Rectal smooth muscle tissue (tissue), 1 donor: Measurements from ENCODE around the gene PACRG.

ENCODE experiments used
- H3K27ac ChIP-seq: one replicate; pipeline ENCODE4 v1.7.0; 2013; ENCODE audit warnings: low read depth, low read length, inconsistent platforms
- H3K27me3 ChIP-seq: one replicate; pipeline ENCODE4 v1.7.0; 2013; ENCODE audit warnings: low read length; ENCODE audit not compliant: control insufficient read depth, insufficient read depth
- H3K36me3 ChIP-seq: one replicate; pipeline ENCODE4 v1.7.0; 2013; ENCODE audit warnings: low read length; ENCODE audit not compliant: control insufficient read depth, insufficient read depth
- H3K4me1 ChIP-seq: one replicate; pipeline ENCODE4 v1.7.0; 2013; ENCODE audit warnings: low read length; ENCODE audit not compliant: control insufficient read depth, insufficient read depth
- H3K4me3 ChIP-seq: one replicate; pipeline ENCODE4 v1.7.0; 2013; ENCODE audit warnings: low read length
- H3K9ac ChIP-seq: one replicate; pipeline ENCODE4 v1.7.0; 2013; ENCODE audit warnings: low read length

Gene PACRG

GRCh38 chr6:163085861-163086623, 358.3 kb downstream of the PACRG start:
- no peaks in the 10 kb centered on the region for H3K36me3 ChIP-seq
- H3K9ac ChIP-seq: no peak overlapping the region
- H3K4me1 ChIP-seq: no peaks in the 10 kb centered on the region
- no peaks in the 10 kb centered on the region for H3K27me3 ChIP-seq
- no peak overlapping the region for H3K4me3 ChIP-seq
- H3K27ac ChIP-seq: no peak overlapping the region

- H3K36me3 ChIP-seq: no peaks in the 10 kb centered on the region
- no peak overlapping the region for H3K4me3 ChIP-seq
- H3K9ac ChIP-seq: no peak overlapping the region
- H3K27me3 ChIP-seq: no peaks in the 10 kb centered on the region
- no peaks in the 10 kb centered on the region for H3K4me1 ChIP-seq
- no peak overlapping the region for H3K27ac ChIP-seq
Measured at GRCh38 chr6:163086624-163086920, 358.8 kb downstream of the PACRG start.

- Histone ChIP-seq H3K4me1 (no peaks in the 10 kb centered on the region), H3K36me3 (no peaks in the 10 kb centered on the region), H3K4me3 (no peak overlapping the region), H3K27ac (no peak overlapping the region), H3K9ac (no peak overlapping the region), H3K27me3 (no peaks in the 10 kb centered on the region)
Measured at GRCh38 chr6:163087981-163088380, 360.2 kb downstream of the PACRG start.

GRCh38 chr6:163092876-163093275, 365.1 kb downstream of the PACRG start:
- Histone ChIP-seq H3K9ac (no peak overlapping the region), H3K4me3 (no peak overlapping the region)

GRCh38 chr6:163094881-163095280, 367.1 kb downstream of the PACRG start:
- H3K4me1 ChIP-seq: no peaks in the 10 kb centered on the region
- no peak overlapping the region for H3K27ac ChIP-seq
- H3K27me3 ChIP-seq: no peaks in the 10 kb centered on the region
- no peak overlapping the region for H3K4me3 ChIP-seq
- no peaks in the 10 kb centered on the region for H3K36me3 ChIP-seq
- H3K9ac ChIP-seq: no peak overlapping the region

More at GRCh38 chr6:163092876-163093275, 365.1 kb downstream of the PACRG start:
- H3K4me1 ChIP-seq: no peaks in the 10 kb centered on the region
- H3K27ac ChIP-seq: no peak overlapping the region
- no peaks in the 10 kb centered on the region for H3K36me3 ChIP-seq
- H3K27me3 ChIP-seq: no peaks in the 10 kb centered on the region

- H3K4me3 ChIP-seq: no peak overlapping the region
- no peak overlapping the region for H3K9ac ChIP-seq
- no peaks in the 10 kb centered on the region for H3K27me3 ChIP-seq
- H3K27ac ChIP-seq: no peak overlapping the region
- no peaks in the 10 kb centered on the region for H3K4me1 ChIP-seq
- H3K36me3 ChIP-seq: no peaks in the 10 kb centered on the region
Measured at GRCh38 chr6:163095401-163095800, 367.6 kb downstream of the PACRG start.

GRCh38 chr6:163098827-163099479, 371.2 kb downstream of the PACRG start:
- Histone ChIP-seq H3K4me3 (no peak overlapping the region), H3K9ac (no peak overlapping the region), H3K27me3 (no peaks in the 10 kb centered on the region), H3K27ac (no peak overlapping the region), H3K36me3 (no peaks in the 10 kb centered on the region), H3K4me1 (no peaks in the 10 kb centered on the region)

GRCh38 chr6:163099621-163100171, 371.9 kb downstream of the PACRG start:
- Histone ChIP-seq H3K4me1 (no peaks in the 10 kb centered on the region), H3K9ac (no peak overlapping the region), H3K27ac (no peak overlapping the region), H3K36me3 (no peaks in the 10 kb centered on the region), H3K27me3 (no peaks in the 10 kb centered on the region), H3K4me3 (no peak overlapping the region)

- Histone ChIP-seq H3K4me1 (no peaks in the 10 kb centered on the region), H3K27me3 (no peaks in the 10 kb centered on the region), H3K4me3 (no peak overlapping the region), H3K9ac (no peak overlapping the region), H3K27ac (no peak overlapping the region), H3K36me3 (no peaks in the 10 kb centered on the region)
Measured at GRCh38 chr6:163100259-163100658, 372.5 kb downstream of the PACRG start.

- no peaks in the 10 kb centered on the region for H3K4me1 ChIP-seq
- no peaks in the 10 kb centered on the region for H3K27me3 ChIP-seq
- no peaks in the 10 kb centered on the region for H3K36me3 ChIP-seq
- H3K4me3 ChIP-seq: no peak overlapping the region
- H3K9ac ChIP-seq: no peak overlapping the region
- no peak overlapping the region for H3K27ac ChIP-seq
Measured at GRCh38 chr6:163113358-163113962, 385.7 kb downstream of the PACRG start.

- Histone ChIP-seq H3K27ac (no peak overlapping the region), H3K4me3 (no peak overlapping the region), H3K4me1 (no peaks in the 10 kb centered on the region), H3K27me3 (no peaks in the 10 kb centered on the region), H3K9ac (no peak overlapping the region), H3K36me3 (no peaks in the 10 kb centered on the region)
Measured at GRCh38 chr6:163118941-163119340, 391.2 kb downstream of the PACRG start.

GRCh38 chr6:163120223-163120622, 392.4 kb downstream of the PACRG start:
- H3K27ac ChIP-seq: no peak overlapping the region
- no peak overlapping the region for H3K9ac ChIP-seq
- H3K36me3 ChIP-seq: no peaks in the 10 kb centered on the region
- H3K4me1 ChIP-seq: no peaks in the 10 kb centered on the region
- no peaks in the 10 kb centered on the region for H3K27me3 ChIP-seq
- no peak overlapping the region for H3K4me3 ChIP-seq
